Measurements from ENCODE around the gene KPNB1. TPM values are rescaled to one million over a fixed set of nuclear protein-coding genes. Genes with fewer than 3 reads are reported as not detected.
A peak's percentile ranks its signal among the peaks of the same experiment; 100 is the strongest.

Gene KPNB1
- total RNA-seq, 1 donor from 2014 or later, result 166 TPM

DNA sequence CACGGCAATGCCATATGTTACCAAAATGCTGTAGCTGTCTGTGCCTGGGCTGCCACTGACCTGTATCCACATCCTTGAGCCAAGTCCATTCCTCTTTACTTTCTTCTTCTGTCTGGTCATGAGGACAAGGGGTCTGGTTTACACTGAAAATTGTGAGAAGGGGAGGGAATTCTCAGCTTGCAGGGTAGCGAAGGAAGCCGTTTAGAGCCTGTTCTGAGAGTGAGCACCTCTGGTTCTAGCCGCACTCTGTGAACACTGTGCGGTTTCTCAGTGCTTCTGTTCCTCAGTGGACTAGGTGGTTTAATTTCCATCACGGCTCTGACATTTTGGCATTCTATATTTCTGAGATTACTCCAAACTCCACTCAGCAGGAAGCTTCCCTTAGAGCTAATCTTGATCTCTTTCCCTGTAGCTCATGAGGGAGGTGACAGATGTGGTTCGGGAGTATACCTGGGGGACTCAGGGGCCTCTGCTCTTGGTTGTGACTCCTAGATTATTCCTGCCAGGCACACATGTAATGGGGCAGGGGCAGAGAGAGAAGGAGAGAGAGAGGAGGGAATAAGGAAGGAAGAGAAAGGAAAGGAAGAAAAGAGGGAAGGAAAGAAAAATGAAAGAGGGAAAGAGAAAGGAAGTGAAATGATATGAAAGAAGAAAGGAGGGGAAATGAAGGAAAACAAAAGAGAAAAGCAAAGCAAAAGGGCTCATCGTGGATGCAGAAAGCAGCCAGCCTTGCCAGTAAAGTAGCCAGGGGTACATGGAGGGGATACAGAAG lies 69.1 kb downstream of the KPNB1 start:
- ATAC-seq (no peak), DNase-seq (ENCODE audit: missing footprints) (no peak)
- intact Hi-C loops (cut with DNase I), result no loop called here

- no peak for ATAC-seq
- DNase-seq (ENCODE audit: missing footprints), result no peak
- intact Hi-C loops (cut with DNase I), result no loop called here
Observed at GRCh38 chr17:47719411-47720152, 69.9 kb downstream of the KPNB1 start.

DNA sequence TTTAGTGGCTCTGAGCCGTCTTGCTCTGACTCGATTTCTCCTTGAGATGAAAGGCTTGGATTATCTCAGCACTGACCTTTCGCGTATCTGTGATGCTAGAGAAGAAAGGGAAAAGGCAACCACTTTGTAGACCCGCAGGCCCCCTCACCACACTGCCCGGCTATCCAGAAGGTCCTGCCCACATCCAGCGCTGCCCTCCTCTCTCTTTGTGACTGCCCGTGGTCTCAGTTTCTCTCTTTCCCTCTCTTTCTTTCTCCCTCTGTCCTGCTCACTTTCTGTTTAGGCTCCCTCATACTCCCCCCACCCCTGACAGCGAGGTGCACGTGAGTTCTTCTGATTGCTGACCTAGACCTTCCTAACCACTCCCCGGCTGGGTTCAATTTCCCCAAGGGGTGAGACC lies 70.5 kb downstream of the KPNB1 start:
- ATAC-seq (no peak), DNase-seq (ENCODE audit: missing footprints) (no peak)
- intact Hi-C loops (cut with DNase I), result no loop called here

GRCh38 chr17:47720754-47721533 lies 71.2 kb downstream of the KPNB1 start:
- ATAC-seq (no peak), DNase-seq (ENCODE audit: missing footprints) (peak; percentile 42)
- intact Hi-C loops (cut with DNase I), result no loop called here

- ATAC-seq (no peak), DNase-seq (ENCODE audit: missing footprints) (peak; percentile 18)
- intact Hi-C loops (cut with DNase I), result no loop called here
Observed at GRCh38 chr17:47721725-47722124, 72.0 kb downstream of the KPNB1 start.

GRCh38 chr17:47724705-47725104 lies 75.0 kb downstream of the KPNB1 start:
- intact Hi-C loops (cut with DNase I), result no loop called here
- ATAC-seq (no peak), DNase-seq (ENCODE audit: missing footprints) (no peak)

- intact Hi-C loops (cut with DNase I), result no loop called here
- no peak for ATAC-seq
- DNase-seq (ENCODE audit: missing footprints), result peak; percentile 62
Observed at GRCh38 chr17:47725446-47726111, 75.9 kb downstream of the KPNB1 start.

- peak; percentile 28 for DNase-seq (ENCODE audit: missing footprints)
- ATAC-seq, result no peak
- intact Hi-C loops (cut with DNase I), result no loop called here
Observed at GRCh38 chr17:47726796-47727703, 77.3 kb downstream of the KPNB1 start.

GRCh38 chr17:47727704-47728036 lies 78.0 kb downstream of the KPNB1 start:
- no peak for ATAC-seq
- intact Hi-C loops (cut with DNase I), result no loop called here
- DNase-seq (ENCODE audit: missing footprints), result peak; percentile 33

- DNase-seq (ENCODE audit: missing footprints) (peak; percentile 33), ATAC-seq (no peak)
- intact Hi-C loops (cut with DNase I), result no loop called here
Observed at GRCh38 chr17:47728214-47728877, 78.6 kb downstream of the KPNB1 start.

- DNase-seq (ENCODE audit: missing footprints) (peak; percentile 27), ATAC-seq (no peak)
- intact Hi-C loops (cut with DNase I), result no loop called here
Observed at GRCh38 chr17:47729476-47729875, 79.8 kb downstream of the KPNB1 start.

- intact Hi-C loops (cut with DNase I), result no loop called here
- DNase-seq (ENCODE audit: missing footprints) (peak; percentile 11), ATAC-seq (no peak)
Observed at GRCh38 chr17:47730681-47731080, 81.0 kb downstream of the KPNB1 start.

GRCh38 chr17:47731396-47731795 lies 81.7 kb downstream of the KPNB1 start:
- DNase-seq (ENCODE audit: missing footprints), result no peak
- intact Hi-C loops (cut with DNase I), result no loop called here
- ATAC-seq, result no peak

GRCh38 chr17:47732399-47733046 lies 82.8 kb downstream of the KPNB1 start:
- DNase-seq (ENCODE audit: missing footprints) (peak; percentile 8), ATAC-seq (no peak)
- intact Hi-C loops (cut with DNase I), result no loop called here

DNA sequence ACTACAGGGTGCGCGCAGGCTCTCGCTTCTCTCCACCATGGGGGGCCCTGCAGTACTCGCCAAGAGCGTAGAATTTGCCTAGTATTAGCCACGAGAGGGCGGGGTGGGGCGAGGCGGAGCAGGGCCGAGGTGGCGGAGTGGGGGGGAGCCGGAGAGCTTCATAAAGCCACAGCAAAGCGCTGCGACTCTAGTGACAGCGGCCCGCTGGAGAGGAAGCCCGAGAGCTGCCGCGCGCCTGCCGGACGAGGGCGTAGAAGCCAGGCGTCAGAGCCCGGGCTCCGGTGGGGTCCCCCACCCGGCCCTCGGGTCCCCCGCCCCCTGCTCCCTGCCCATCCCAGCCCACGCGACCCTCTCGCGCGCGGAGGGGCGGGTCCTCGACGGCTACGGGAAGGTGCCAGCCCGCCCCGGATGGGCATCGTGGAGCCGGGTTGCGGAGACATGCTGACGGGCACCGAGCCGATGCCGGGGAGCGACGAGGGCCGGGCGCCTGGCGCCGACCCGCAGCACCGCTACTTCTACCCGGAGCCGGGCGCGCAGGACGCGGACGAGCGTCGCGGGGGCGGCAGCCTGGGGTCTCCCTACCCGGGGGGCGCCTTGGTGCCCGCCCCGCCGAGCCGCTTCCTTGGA lies 83.4 kb downstream of the KPNB1 start, which contains the start of gene TBX21:
TSS of gene TBX21 (plus strand) at position 190 of the 627 bp plus-strand sequence. CDS start at position 409, 219 bp downstream.
- DNase-seq (ENCODE audit: missing footprints), result peak; percentile 84
- intact Hi-C loops (cut with DNase I), result no loop called here
- peak; percentile 60 for ATAC-seq

DNA sequence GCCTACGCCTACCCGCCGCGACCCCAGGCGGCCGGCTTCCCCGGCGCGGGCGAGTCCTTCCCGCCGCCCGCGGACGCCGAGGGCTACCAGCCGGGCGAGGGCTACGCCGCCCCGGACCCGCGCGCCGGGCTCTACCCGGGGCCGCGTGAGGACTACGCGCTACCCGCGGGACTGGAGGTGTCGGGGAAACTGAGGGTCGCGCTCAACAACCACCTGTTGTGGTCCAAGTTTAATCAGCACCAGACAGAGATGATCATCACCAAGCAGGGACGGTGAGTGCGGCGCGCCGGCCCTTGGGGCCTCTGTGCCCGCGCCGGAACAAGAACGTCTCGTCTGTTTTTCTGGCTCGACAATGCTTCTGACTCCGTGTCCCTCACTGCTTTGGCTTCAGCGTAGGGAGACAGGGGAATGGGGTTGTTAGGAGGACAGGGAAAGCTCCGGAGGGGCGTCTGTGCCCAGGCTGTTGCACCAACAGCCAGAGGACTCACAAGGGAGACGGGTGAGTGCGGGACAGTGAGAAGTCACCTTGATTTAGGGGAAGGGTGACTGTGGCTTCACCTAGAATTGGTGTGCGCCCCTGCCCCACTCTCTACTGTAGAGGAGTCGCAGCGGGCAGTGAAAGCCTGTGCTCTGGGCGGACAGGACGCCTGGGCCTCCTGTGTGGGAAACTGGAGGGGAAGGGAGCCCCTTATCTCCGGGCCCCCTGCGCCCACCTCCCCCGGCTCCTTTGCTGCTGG lies 84.1 kb downstream of the KPNB1 start:
- DNase-seq (ENCODE audit: missing footprints) (peak; percentile 47), ATAC-seq (no peak)
- intact Hi-C loops (cut with DNase I), result no loop called here
